RWPE1 (cell line): Measurements from ENCODE around the gene MAP3K20.

Source experiments
- CTCF ChIA-PET: fragments of 350-600 bp; sonication (Branson Sonifier 250); formaldehyde crosslinking; extraction: SDS; loops from one replicate; lab custom pipeline; 2021; lab: Yijun Ruan, JAX
- POLR2A ChIA-PET: fragments of 400-600 bp; formaldehyde crosslinking; extraction: SDS; loops from one replicate; lab custom pipeline; 2020; ENCODE audit warnings: antibody characterized with exemption; ENCODE audit not compliant: low non-redundant PET; lab: Yijun Ruan, JAX
- DNase-seq: peaks from one replicate; pipeline ENCODE4 v3.0.0; 2012; ENCODE audit warnings: low spot score
- H3K27ac ChIP-seq: fragments of 450-650 bp; 2 replicates; pipeline ENCODE4 v1.5.1; 2017
- TF ChIP-seq, protein P1 (sequence below): fragments of 450-650 bp; conservative IDR thresholded peaks from 2 replicates; pipeline ENCODE4 v1.5.1; 2017; ENCODE audit warnings: low read depth, mild to moderate bottlenecking

Gene MAP3K20

DNA sequence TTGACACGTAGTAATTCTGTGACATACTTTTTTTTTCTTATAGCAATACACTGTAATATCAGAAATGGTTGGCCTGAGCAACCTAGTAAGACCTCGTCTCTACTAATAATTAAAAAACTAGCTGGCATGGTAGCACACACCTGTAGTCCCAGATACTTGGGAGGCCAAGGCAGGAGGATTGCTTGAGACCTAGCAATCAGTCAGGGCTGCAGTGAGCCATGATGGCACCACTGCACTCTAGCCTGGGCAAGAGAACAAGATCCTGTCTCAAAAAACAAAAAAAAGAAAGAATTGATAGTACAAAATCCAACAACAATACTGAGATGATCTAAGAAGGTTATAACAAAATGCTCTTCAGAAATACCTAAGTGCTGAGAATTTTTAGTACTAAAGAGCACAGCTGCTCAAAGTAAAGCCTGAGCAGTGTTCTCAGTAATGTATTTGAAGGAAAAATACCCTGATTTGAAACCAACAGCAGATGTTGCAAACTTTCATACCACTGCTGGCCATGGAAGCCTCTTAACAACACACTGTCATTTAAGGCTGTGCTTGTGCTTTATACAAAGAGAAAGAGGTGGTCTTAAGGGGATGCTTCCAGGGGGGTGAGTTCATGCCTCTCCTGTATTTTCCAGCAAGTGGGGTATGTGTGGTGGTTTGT lies 146.4 kb downstream of the MAP3K20 start:
- ChIA-PET POLR2A (no interaction called here), CTCF (no interaction called here)
- no peak overlapping the region for H3K27ac ChIP-seq
- DNase-seq = no peak
- TF ChIP-seq, protein P1, sequence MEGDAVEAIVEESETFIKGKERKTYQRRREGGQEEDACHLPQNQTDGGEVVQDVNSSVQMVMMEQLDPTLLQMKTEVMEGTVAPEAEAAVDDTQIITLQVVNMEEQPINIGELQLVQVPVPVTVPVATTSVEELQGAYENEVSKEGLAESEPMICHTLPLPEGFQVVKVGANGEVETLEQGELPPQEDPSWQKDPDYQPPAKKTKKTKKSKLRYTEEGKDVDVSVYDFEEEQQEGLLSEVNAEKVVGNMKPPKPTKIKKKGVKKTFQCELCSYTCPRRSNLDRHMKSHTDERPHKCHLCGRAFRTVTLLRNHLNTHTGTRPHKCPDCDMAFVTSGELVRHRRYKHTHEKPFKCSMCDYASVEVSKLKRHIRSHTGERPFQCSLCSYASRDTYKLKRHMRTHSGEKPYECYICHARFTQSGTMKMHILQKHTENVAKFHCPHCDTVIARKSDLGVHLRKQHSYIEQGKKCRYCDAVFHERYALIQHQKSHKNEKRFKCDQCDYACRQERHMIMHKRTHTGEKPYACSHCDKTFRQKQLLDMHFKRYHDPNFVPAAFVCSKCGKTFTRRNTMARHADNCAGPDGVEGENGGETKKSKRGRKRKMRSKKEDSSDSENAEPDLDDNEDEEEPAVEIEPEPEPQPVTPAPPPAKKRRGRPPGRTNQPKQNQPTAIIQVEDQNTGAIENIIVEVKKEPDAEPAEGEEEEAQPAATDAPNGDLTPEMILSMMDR = no peak

DNA sequence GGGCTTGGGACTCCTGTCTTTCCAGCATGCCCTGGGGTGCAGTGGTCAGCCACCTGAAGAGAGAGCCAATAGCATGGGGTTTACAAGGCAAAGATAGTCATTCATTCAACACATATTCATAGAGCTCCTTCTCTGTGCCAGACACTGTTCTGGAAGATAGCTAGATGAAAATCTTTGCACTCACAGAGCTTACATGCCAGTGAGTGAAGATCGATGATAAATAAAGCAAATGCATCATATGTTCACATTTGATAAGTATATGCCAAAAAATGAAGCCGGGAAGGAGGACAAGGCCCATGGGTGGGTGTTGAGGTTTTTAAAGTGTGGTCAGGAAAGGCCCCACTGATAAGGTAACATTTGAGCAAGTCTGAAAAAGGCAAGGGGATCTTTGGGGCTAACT lies 148.2 kb downstream of the MAP3K20 start:
- no peak for DNase-seq
- TF ChIP-seq, protein P1 = no peak
- H3K27ac ChIP-seq = no peak overlapping the region
- ChIA-PET POLR2A (no interaction called here), CTCF (interaction anchor here (1.3 kb wide), 1 partner anchor 292 kb away, joined by 3 read pairs; no protein-coding TSS in a partner anchor)

DNA sequence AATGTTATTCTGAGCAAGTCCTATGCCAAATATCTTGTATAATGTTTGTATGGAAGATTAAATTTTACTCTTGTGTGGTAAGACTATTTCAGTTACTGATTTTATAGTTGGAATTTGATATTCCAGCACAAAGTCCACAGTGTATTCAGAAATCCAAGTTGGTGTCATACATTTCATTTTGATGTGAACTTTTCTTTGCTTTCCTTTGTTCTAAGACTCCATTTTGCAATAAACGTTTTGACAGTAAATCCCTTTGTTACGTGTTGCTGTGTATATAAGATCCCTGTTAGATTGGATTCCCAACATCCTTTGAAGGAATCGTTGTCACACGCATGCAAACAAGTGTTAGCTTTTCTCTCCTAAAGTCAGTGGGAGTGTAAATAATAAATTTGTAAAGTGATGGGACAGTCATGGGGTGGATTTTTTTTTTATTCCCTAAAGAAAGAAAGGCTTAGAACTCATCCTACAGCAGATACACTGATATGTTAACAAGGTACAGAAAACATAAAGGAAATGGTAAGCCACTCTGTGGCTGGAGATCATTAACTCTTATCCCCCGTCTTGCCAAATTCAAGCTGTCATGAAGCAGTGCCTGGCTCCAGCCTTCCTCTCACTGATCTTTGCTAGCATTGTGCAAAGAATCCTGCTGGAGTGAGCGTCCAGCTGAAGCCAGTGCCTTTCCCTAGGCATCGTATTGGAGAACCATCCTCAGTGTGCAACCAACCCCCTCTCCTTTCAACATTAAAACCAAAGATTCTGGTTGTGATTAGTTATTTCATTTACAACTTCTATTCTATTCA lies 151.5 kb downstream of the MAP3K20 start:
- POLR2A ChIA-PET = no interaction called here
- TF ChIP-seq, protein P1 = no peak
- CTCF ChIA-PET = no interaction called here
- DNase-seq = no peak
- H3K27ac ChIP-seq = no peak overlapping the region

DNA sequence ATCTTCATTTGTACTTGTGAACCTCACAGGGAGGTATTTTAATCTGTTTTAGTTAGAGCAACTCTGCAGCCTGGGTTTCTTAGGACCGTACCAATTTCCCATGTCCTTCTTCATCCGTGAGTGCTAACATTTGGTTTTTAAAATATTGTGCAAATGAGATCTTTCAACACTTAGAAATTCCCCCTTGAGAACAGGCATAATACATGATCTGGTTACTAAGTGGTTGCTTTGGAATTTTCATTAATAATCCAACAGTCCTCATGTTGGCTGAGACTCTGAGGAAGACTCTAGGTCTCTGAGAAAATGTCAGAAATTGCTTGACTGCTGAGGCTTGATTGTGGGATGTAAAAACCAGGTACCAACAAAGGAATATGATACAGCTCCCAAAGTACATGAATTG lies 153.4 kb downstream of the MAP3K20 start:
- TF ChIP-seq, protein P1 = no peak
- H3K27ac ChIP-seq = no peak overlapping the region
- ChIA-PET POLR2A (no interaction called here), CTCF (interaction anchor here (0.7 to 1.0 kb wide), 2 partner anchors 10 to 858 kb away, joined by 3 to 5 read pairs; no protein-coding TSS in a partner anchor)
- no peak for DNase-seq

DNA sequence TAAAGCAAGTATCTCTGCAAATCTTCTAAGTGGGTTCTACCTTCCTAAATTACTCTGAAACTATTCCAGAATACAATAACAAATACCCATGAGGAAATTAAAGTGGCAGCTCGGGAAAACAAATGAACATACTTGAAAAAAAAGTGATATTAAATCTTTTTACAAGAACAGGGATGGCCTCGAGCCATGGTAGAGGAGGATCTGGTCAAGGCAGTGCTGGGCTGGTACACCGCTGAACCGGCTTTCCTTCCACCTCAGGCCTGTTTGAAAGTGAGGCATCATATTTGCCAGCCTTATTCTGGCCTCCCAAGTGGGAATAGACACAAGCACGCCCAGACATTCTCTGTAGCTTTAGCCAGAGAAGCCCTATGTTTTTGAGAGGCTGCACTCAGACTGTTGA lies 154.5 kb downstream of the MAP3K20 start:
- no peak for DNase-seq
- POLR2A ChIA-PET = no interaction called here
- TF ChIP-seq, protein P1 = no peak
- CTCF ChIA-PET = no interaction called here
- H3K27ac ChIP-seq = no peak overlapping the region

DNA sequence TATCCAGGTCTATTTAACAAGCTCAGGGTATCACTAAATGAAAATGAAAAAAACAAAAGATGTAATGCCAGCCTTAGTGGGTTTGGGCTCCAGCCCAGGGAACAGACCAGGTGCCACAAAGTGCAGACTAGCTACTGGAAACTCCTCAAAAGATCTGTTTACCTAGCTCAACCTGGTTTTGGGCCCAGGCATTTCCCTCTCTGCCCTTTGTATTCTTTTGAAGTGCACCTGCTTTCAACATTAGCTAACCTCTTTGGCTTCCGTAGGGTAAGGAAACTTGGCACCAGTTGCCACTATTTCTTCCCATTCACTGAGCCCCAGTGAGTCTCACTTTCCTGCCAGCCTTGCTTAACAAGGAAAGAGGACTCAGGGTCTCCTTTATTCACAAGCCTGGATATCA lies 155.4 kb downstream of the MAP3K20 start:
- TF ChIP-seq, protein P1 = no peak
- CTCF ChIA-PET = interaction anchor here (0.6 kb wide), 1 partner anchor 16 kb away, joined by 3 read pairs; no protein-coding TSS in a partner anchor
- POLR2A ChIA-PET = no interaction called here
- no peak for DNase-seq
- no peak overlapping the region for H3K27ac ChIP-seq
